ENCODE measurements around the gene ANKMY2.
"Not testable (repeated sequence)": the region's sequence is repeated elsewhere in the genome, so short reads cannot be mapped to it uniquely, and the experiment has no call there.

Gene ANKMY2

GRCh38 chr7:16645593-16646471 is at the start of gene ANKMY2, which contains the start of gene BZW2:
Gene ANKMY2 (minus strand): TSS chr7:16645754. CDS start chr7:16645573, 181 bp downstream.
Gene BZW2 (plus strand): TSS chr7:16646181. CDS start chr7:16665444, 19,263 bp downstream.
- DNase-seq (ENCODE audit: low spot score) = peak; percentile 97

DNA sequence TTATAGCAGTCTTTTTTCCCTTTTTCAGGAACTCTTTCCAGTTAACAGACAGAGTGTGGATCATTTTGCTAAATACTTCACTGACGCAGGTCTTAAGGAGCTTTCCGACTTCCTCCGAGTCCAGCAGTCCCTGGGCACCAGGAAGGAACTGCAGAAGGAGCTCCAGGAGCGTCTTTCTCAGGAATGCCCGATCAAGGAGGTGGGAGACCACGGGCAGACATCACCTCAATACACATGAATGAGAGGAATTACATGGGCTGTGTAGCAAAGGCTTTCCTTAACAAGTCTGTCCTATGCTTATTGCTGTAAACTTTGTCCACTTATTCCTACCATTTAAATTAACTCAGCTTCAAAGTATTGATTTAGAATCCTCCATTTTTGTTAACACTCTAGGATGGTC is 49.3 kb upstream of the ANKMY2 start:
- DNase-seq (ENCODE audit: low spot score) = no peak

DNA sequence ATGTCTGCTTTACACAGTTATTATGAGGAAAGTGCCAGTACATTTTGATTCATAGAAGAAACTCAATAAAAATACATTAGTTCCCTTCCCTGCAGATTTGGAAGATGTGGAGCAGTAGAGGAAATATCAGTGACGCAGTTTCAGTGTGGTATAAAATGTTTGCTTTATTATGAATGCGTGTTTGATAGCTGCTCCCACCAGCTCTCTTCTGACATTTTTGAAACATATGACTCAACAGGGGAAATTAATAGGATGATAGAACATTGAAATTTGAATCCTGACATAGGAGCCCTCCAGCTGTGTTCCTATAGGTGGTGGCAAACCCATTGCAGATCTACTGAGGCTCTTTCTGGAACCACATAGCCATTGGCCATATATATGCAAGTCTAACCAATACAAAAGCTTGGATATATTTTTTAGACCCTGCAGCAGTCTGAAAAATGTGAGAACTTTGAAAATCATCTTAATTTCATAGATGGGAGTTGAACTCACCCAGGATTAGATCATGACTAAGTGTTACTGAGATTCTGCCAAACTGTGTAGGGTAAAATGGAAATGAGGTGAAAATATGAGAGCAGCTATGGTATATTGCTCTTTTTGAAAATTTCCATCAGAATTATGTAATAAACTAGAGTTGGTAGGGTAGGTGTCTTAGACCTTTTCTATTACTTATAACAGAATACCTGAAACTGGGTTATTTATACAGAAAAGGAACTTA is 48.2 kb upstream of the ANKMY2 start:
- DNase-seq (ENCODE audit: low spot score) = no peak

DNA sequence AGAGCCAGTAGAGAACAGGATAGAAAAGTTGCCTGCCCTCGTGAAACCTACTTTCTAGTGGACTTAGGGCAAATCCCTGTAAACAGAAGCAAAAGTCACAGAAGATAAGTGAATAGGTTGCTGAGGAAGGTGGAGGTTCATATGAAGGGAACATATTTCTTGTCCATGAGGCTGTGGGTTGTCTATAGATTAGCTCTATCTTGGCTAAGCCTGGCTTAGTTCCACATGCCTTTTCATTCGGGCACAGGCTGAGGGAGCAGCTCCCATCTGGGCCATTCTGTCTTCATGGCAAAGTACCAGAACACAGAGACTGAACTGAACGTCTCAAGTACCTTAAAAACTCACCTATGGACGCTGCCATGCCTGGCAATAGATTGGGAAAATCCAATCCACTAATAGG is 45.7 kb upstream of the ANKMY2 start:
- DNase-seq (ENCODE audit: low spot score) = no peak

DNA sequence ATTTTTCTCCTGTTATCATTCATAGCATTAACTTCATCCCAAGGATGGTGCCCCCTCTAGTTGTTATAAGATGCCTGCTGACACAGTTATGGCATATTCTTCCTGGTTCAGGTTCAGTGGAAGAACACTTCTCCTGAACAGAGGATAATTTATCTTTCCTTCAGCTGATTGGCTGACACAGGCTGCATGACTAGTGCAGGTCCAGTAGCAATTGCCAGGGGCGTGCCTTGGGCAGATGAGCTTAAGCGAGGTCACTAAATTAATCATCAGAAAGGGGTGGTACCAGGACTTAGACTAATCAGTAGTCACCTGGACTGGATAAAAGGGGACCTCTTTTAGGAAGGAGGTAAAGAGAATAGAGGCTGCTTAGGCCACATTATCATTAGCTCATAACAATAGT is 42.7 kb upstream of the ANKMY2 start:
- no peak for DNase-seq (ENCODE audit: low spot score)

- DNase-seq (ENCODE audit: low spot score) = no peak
Measured at GRCh38 chr7:16685535-16685934, 40.0 kb upstream of the ANKMY2 start.

GRCh38 chr7:16684935-16685334 is 39.4 kb upstream of the ANKMY2 start:
- DNase-seq (ENCODE audit: low spot score) = no peak

DNA sequence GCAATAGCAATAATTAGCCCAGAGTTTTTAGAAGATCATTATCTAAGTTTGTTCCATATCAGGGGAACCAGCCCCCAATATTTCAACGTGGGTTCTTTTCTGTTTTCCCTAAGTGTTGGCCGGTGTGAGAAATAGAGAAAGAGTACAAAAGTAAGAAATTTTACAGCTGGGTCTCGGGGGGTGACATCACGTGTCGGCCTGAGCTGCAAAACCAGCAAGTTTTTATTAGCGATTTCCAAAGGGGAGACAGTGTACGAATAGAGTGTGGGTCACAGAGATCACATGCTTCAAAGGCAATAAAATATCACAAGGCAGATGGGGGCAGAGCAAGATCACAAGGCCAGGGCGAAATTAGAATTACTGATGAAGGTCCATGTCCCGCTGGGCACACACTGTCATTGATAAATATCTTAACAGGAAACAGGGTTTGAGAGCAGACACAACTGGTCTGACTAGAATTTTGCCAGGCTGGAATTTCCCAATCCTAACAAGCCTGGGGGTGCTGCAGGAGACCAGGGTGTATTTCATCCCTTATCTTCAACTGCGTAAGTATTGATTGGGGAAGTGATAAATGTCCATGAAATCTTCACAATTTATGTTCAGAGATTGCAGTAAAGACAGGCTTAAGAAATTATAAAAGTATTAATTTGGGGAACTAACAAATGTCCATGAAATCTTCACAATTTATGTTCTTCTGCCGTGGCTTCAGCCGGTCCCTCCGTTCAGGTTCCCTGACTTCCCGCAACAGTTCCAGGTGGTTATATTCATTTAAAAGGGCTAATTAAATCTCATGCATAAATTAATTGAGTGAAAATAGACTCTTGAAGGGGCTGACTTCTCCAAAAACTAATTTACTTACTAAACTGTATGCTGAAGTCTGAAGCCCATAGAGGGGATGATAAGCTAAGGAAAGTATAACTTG is 33.4 kb upstream of the ANKMY2 start:
- not testable (repeated sequence) for DNase-seq (ENCODE audit: low spot score)

DNA sequence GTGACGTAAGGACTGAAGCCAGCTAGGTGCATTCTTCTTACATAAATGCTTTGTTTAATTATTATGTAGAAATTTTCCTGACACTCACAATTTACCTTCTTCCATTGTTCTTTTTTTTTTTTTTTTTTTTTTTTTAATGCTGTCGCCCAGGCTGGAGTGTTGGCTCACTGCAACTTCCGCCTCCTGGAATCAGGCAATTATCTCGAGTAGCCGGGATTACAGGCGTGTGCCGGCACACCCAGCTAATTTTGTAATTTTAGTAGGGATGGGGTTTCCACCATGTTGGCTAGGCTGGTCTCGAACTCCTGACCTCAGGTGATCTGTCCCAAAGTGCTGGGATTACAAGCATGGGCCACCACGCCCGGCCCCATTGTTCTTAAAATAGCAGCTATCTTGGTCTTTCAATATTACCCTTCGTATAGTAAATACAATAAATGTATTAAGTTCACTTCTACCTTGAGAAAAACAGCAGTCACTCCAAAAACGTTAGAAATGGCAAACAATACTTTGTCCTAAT is 32.5 kb upstream of the ANKMY2 start:
- no peak for DNase-seq (ENCODE audit: low spot score)

- no peak for DNase-seq (ENCODE audit: low spot score)
Measured at GRCh38 chr7:16675277-16675676, 29.7 kb upstream of the ANKMY2 start.

- no peak for DNase-seq (ENCODE audit: low spot score)
Measured at GRCh38 chr7:16671811-16672210, 26.3 kb upstream of the ANKMY2 start.

DNA sequence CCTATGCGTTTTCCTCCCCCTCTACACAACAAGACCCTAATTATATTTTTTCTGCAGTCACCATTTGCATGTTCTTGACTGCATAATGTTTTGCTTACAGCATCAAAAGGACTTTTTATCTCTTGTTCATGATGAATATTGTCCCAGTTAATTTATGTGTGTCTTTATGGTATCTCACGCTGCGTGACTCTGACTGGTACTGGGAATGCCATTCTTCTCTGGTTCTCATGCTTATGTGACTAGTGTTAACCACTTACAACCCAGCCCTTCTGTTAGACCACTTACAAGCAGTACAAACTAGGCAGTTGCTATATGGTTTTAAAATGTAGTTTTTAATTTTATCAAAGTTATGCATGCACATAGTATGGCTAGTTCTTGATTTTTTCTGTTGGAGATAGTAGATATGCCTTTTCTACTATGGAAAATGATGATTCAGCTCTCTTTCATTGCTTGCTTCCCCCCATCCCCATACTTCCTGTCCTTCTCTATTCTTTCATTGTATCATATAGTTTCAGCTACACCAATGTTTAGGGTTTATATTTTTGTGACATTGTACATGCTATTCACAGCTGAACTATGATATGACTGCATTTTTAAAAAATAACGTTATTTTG is 25.3 kb upstream of the ANKMY2 start:
- no peak for DNase-seq (ENCODE audit: low spot score)

GRCh38 chr7:16670021-16670420 is 24.5 kb upstream of the ANKMY2 start:
- peak; percentile 18 for DNase-seq (ENCODE audit: low spot score)

GRCh38 chr7:16669581-16669980 is 24.0 kb upstream of the ANKMY2 start:
- no peak for DNase-seq (ENCODE audit: low spot score)

DNA sequence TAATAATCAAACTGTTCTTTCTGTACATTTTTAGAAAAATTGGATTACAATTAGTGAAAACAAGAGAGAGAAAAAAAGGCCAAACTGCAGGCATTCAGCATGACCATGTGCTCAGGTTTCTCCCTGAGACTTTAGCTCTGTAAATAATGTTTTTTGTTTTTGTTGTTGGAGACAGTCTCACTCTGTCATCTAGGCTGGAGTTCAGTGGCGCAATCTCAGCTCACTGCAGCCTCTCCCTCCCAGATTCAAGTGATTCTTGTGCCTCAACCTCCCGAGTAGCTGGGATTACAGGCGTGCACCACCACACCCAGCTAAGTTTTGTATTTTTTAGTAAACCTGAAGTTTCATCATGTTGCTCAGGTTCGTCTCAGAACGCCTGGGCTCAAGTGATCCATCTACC is 23.4 kb upstream of the ANKMY2 start:
- no peak for DNase-seq (ENCODE audit: low spot score)

- DNase-seq (ENCODE audit: low spot score) = peak; percentile 78
Measured at GRCh38 chr7:16668049-16668858, 22.7 kb upstream of the ANKMY2 start.

- no peak for DNase-seq (ENCODE audit: low spot score)
Measured at GRCh38 chr7:16667355-16667754, 21.8 kb upstream of the ANKMY2 start.

GRCh38 chr7:16661924-16662323 is 16.4 kb upstream of the ANKMY2 start:
- no peak for DNase-seq (ENCODE audit: low spot score)

- DNase-seq (ENCODE audit: low spot score) = peak; percentile 8
Measured at GRCh38 chr7:16660702-16661464, 15.3 kb upstream of the ANKMY2 start.
